NCI-H2227 treated with DMSO at 0.1 percent for 48 hours (cell line): ENCODE results near the gene SLC39A13.

Experiments used
- DNase-seq: peaks from one replicate; lab custom pipeline; 2025; lab: John Stamatoyannopoulos, UW

Gene SLC39A13

DNA sequence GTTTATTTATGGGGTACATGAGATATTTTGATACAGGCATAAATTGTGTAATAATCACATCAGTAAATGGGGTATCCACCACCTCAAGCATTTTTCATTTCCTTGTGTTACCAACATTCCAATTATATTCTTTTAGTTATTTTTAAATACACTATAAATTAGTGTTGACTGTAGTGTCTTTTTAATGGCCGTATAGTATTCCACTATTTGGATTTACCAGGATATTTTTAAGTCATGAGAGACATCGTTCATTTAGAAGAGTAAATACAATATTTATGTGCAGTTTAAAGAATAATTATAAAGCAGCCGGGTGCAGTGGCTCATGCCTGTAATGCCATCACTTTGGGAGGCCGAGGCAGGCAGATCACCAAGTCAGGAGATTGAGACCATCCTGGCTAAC lies 23.9 kb upstream of the SLC39A13 start:
- DNase-seq: no peak

GRCh38 chr11:47387944-47388696 lies 20.3 kb upstream of the SLC39A13 start:
- DNase-seq: no peak

DNA sequence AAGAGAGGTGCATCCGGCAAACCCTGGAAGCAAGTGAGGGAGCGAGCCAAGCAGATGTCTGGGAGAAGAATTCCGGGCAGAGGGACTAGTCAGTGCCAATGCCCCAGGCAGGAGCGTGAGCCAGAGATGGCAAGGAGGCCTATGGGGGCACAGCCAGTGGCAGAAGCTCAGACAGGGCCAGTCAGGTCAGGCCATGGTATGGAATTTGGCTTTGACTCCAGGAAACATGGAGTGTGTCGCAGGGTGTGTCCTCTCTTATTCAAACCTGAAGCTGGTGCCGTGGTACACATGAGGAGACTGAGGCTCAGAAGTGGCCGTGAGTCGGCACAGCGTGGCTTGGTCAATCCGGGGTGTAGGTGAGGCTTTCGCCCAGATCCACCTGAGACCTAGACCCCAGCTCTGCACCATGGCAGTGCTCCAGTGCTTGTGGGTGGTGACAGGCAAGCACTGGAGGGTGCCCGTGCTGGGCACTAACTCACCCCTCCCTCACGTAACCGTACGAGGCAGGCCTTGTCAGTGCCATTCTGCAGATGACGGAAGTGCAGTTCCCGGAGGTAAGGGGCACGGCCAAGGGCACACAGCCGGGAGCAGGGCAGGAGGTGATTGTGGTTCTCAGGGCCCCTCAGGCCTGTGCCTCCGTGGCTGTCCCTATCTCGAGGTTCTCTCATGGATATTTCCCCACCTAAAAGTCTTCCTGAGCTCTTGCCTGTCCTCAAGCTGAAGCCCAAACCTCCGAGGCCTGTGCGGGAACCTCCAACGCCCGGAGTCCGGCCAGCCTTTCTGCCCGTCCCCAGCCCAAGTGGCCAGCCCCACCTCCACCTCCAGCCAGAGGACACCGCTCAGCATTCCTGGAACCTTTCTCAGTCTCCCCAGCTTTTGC lies 19.5 kb upstream of the SLC39A13 start:
- DNase-seq: no peak

DNA sequence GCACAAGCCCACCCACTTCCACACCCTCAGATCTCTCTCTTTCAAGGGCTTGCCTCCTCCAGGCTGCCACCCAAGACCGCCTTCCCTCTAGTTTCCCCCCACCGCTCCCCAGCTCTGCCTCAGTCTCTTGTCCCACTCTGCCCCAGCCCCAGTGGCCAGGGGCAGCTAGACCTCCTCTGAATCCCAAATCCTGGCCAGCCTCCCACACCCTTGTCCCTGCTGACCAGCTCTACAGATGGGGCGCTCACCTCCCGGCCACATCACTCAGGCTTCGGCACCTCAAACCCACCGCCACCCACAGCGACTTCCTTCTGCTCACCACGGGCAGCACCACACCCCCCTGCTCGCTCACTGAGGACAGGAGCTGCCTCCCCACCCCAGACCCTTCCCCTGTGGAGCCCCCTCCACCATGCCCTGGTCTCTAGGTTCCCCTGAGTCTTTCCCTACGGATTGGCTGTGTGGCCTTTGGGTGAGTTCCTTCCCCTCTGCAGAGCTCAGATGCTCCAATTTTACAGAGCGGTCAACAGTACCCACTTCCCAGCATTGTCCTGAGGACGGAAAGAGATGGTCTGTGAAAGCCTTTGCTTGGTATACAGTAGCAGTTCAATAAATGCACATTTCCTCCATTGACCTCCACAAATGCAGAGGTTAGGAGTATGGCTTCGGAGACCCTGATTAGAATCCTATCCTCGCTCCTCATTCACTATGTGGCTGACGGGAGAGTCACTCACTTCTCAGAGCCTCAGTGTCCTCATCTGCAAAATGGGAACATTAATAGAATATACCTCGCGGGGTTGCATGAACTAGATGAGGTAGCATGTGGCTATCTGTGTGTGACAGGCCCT lies 18.6 kb upstream of the SLC39A13 start:
- DNase-seq: no peak

GRCh38 chr11:47390422-47390760 lies 18.0 kb upstream of the SLC39A13 start:
- DNase-seq: no peak

- DNase-seq: no peak
Measured at GRCh38 chr11:47391077-47391583, 17.3 kb upstream of the SLC39A13 start.

DNA sequence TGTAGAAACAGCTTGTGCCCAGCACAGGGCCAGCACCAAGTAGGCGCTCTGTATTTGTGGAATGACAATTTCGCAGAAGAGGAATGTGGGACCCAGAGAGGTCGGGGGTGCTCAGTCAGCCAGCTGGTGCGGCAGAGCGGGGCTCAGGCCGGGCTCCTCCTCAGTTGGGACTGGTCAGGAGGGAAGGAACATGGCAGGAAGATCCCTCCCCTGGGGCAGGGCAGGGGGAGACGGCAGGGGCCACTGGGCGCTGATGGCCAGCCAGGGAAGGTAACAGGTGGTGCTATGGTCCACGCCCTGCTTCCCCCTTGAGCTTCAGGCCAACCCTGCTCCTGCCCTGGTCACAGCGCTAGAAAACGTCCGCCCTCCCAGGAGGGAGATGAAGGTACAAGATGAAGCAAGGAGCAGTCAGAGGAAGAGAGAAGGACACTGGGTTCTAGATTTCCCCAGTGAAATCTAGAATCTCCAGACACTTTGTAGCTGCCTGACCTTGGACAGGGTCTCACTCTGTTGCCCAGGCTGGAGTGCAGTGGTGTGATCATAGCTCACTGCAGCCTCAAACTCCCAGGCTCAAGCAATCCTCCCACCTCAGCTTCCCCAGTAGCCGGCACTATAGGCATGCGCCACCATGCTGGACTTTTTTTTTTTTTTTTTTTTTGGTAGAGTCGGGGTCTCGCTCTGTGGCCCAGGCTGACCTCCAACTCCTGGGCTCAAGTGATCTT lies 16.5 kb upstream of the SLC39A13 start:
- DNase-seq: no peak

- DNase-seq: no peak
Measured at GRCh38 chr11:47392546-47393162, 15.7 kb upstream of the SLC39A13 start.

GRCh38 chr11:47393163-47394049 lies 15.0 kb upstream of the SLC39A13 start:
- DNase-seq: no peak

GRCh38 chr11:47394050-47394321 lies 14.4 kb upstream of the SLC39A13 start:
- no peak for DNase-seq

DNA sequence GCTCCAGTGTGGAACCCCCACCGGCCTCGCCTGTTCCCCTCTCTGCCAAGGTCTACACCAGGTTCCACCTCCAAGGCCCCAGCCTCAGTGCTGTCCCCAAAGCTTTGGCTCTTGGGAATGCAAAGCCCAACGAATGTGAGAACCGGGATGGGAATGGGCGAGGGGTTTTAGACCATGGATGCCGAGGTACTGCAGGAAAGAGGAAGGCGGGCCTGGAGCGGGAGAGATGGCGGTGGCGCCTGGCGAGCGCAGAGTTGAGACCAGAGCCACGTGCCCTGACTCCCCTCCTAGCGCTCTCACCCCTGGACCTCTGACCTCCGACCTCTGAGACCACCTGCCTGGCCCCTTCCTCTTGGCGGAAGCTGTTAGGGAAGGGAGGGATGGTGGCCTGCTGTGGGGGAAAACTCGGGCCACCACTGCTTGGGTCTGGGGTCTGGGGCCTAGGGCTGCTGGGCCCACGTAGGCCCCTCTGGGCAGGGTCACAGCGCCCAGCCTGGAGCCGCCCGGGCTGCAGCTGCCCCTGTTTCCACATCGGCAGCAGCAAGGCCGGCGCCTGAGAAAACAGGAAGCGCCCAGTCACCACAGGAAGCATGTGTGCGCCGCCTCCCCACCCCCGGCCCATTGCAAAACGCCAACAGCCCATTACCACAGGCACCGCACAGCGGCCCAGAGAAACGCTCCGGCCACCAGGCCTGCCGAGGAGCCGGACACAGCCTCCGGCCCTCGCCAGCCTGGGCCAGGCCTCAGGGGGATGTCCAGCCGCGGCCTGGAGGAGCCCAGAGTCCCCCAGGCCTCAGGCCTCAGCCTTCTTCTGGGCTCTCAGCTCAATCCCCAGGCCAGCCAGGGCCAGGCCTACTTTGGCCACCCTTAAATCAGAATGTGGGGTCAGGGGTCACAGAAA lies 13.8 kb upstream of the SLC39A13 start:
- no peak for DNase-seq

- DNase-seq: no peak
Measured at GRCh38 chr11:47395223-47396048, 13.0 kb upstream of the SLC39A13 start.

- no peak for DNase-seq
Measured at GRCh38 chr11:47396049-47396320, 12.4 kb upstream of the SLC39A13 start.

GRCh38 chr11:47398011-47398410 lies 10.4 kb upstream of the SLC39A13 start:
- no peak for DNase-seq

DNA sequence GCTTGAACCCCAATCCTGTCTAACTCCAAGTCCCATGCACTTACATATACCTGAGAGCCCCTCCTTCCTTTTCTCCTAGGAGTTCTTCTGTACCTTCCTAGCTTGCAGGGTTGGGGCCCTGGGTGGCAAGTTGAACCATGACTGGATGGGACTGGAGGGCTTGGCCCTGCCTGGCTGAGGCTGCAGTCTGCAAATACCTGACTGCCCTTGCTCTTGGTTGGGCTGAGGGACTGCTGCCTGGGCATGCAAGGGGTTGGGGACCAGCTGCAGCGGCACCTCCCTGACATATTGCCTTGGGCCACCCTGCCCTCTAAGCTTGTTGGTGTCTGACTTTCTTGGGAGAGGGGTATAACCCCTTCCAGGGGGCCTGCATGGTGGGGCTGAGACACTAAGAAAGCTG lies 9.8 kb upstream of the SLC39A13 start:
- no peak for DNase-seq

- no peak for DNase-seq
Measured at GRCh38 chr11:47399860-47400767, 8.3 kb upstream of the SLC39A13 start.

DNA sequence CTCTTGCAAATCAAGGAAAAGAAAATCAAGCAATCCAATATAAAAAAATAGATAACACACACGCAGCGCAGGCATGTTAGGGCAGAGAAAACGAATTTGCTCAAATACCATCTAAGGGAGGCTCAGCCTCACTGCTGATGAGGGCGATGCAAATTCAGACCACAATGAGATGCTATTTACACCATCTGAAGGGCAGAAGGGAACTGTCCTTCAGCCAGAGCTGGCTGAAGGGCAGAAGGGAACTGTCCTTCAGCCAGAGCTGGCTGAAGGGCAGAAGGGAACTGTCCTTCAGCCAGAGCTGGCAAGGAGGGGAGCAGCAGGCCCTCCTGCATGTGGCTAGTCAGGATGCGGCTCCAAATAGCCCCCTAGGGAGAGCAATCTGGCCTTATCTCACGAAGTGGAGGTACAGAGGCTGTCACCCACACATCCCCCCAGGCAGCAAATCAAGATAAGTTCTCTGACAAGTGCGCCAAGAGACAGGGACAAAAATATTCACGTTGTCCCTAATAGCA lies 7.6 kb upstream of the SLC39A13 start:
- DNase-seq: no peak
